B cell (primary cell): ENCODE results near the gene PALM3. TPM values are rescaled to one million over a fixed set of nuclear protein-coding genes. Genes with fewer than 3 reads are reported as not detected.
"Not testable (repeated sequence)": the region's sequence is repeated elsewhere in the genome, so short reads cannot be mapped to it uniquely, and the experiment has no call there.

ENCODE experiments used
- ATAC-seq: fragments of 200-7000 bp; cut with Tn5 transposase; one replicate; pipeline ENCODE4 v1.10.0; 2021; ENCODE audit warnings: low read depth, mild to moderate bottlenecking, moderate number of reproducible peaks, moderate library complexity
- CTCF ChIA-PET: fragments of 350-600 bp; sonication (Branson Sonifier 250); formaldehyde crosslinking; loops from one replicate; lab custom pipeline; 2021; ENCODE audit warnings: antibody characterized with exemption, inconsistent platforms; lab: Charles Lee
- POLR2A ChIA-PET: fragments of 350-600 bp; sonication (Branson Sonifier 250); formaldehyde crosslinking; loops from one replicate; lab custom pipeline; 2021; ENCODE audit warnings: antibody characterized with exemption; lab: Charles Lee
- DNase-seq: peaks from one replicate; pipeline ENCODE4 v3.0.0; 2013
- H2AFZ ChIP-seq: 2 replicates; pipeline ENCODE4 v1.6.1; 2012; ENCODE audit warnings: mild to moderate bottlenecking, low read depth, low read length; ENCODE audit not compliant: insufficient read depth, poor library complexity, severe bottlenecking
- H3K27ac ChIP-seq, 2 donors: 1 replicate in 1 of 2; 2 replicates in 1 of 2; pipeline ENCODE4 v1.5.1; 2012 to 2013; ENCODE audit warnings: low read length in 2 of 2, mild to moderate bottlenecking in 2 of 2, moderate library complexity in 1 of 2
- H3K27me3 ChIP-seq, 4 experiments: fragments of 200-600 bp in 1 of 4; sonication (generic) in 1 of 4; replicated peaks in 1 of 4; 1 replicate in 2 of 4; 2 replicates in 2 of 4; pipeline versions ENCODE4 v1.6.1 to v1.7.0; 2013 to 2016; ENCODE audit warnings: low read length in 3 of 4, mild to moderate bottlenecking in 2 of 4, mixed read lengths in 1 of 4, moderate library complexity in 1 of 4; ENCODE audit not compliant: insufficient read depth in 4 of 4, control insufficient read depth in 3 of 4; ENCODE audit errors: control extremely low read depth in 1 of 4
- H3K36me3 ChIP-seq, 2 experiments: replicated peaks in 1 of 2; 1 replicate in 1 of 2; 2 replicates in 1 of 2; pipeline versions ENCODE4 v1.6.1 to v1.7.1; 2013; ENCODE audit warnings: low read length in 1 of 2; ENCODE audit not compliant: insufficient read depth in 2 of 2, control insufficient read depth in 1 of 2; ENCODE audit errors: control extremely low read depth in 1 of 2, extremely low read depth in 1 of 2
- H3K4me1 ChIP-seq, 2 donors: fragments of 200-600 bp in 1 of 2; sonication (generic) in 1 of 2; 1 replicate in 1 of 2; 2 replicates in 1 of 2; pipeline versions ENCODE4 v1.5.1 to v1.6.1; 2013 to 2017; ENCODE audit warnings: low read length in 2 of 2; ENCODE audit not compliant: control insufficient read depth in 2 of 2, insufficient read depth in 2 of 2
- H3K4me2 ChIP-seq: replicated peaks from 2 replicates; pipeline ENCODE3; 2012; ENCODE audit warnings: mild to moderate bottlenecking, low read depth, low read length; ENCODE audit not compliant: poor library complexity, severe bottlenecking
- H3K4me3 ChIP-seq, 5 experiments: fragments of 200-600 bp in 1 of 5; sonication (generic) in 1 of 5; 1 replicate in 3 of 5; 2 replicates in 2 of 5; pipeline versions ENCODE4 v1.5.1 to v1.7.0; 2011 to 2016; ENCODE audit warnings: low read length in 4 of 5, mild to moderate bottlenecking in 4 of 5, low read depth in 2 of 5, control low read depth in 1 of 5, moderate library complexity in 1 of 5; ENCODE audit not compliant: insufficient read depth in 1 of 5; ENCODE audit errors: control extremely low read depth in 1 of 5, extremely low read depth in 1 of 5
- H3K79me2 ChIP-seq: fragments of 200-600 bp; sonication (generic); one replicate; pipeline ENCODE4 v1.6.0; 2016; ENCODE audit warnings: low read length; ENCODE audit not compliant: control insufficient read depth, insufficient read depth
- H3K9ac ChIP-seq: fragments of 200-600 bp; sonication (generic); 2 replicates; pipeline ENCODE4 v1.6.1; 2017; ENCODE audit warnings: mild to moderate bottlenecking, low read length, moderate library complexity
- H3K9me3 ChIP-seq, 3 donors: one replicate each; pipeline versions ENCODE4 v1.6.1 to v1.7.1; 2013; ENCODE audit warnings: low read length in 2 of 3; ENCODE audit not compliant: control insufficient read depth in 2 of 3, insufficient read depth in 1 of 3; ENCODE audit errors: control extremely low read depth in 1 of 3
- H4K20me1 ChIP-seq: 2 replicates; pipeline ENCODE4 v1.6.0; 2012; ENCODE audit warnings: mild to moderate bottlenecking, low read length; ENCODE audit not compliant: insufficient read depth, control insufficient read depth, poor library complexity, severe bottlenecking
- H3K27ac Mint-ChIP-seq: one replicate; pipeline ENCODE4 v1.8.0; 2021; ENCODE audit warnings: mixed read lengths
- H3K27me3 Mint-ChIP-seq: one replicate; pipeline ENCODE4 v1.8.0; 2021; ENCODE audit warnings: mixed read lengths
- H3K4me1 Mint-ChIP-seq: one replicate; pipeline ENCODE4 v1.8.0; 2021; ENCODE audit warnings: mixed read lengths
- H3K4me3 Mint-ChIP-seq: one replicate; pipeline ENCODE4 v1.8.0; 2021; ENCODE audit warnings: mixed read lengths
- H3K9me3 Mint-ChIP-seq: one replicate; pipeline ENCODE4 v1.8.0; 2022; ENCODE audit warnings: mixed read lengths; ENCODE audit not compliant: insufficient read depth
- EZH2 ChIP-seq: IDR thresholded peaks from 2 replicates; pipeline ENCODE4 v1.6.1; 2012; ENCODE audit warnings: borderline replicate concordance, low read depth, mild to moderate bottlenecking, moderate library complexity, low read length; ENCODE audit not compliant: insufficient read depth, poor library complexity, severe bottlenecking
- WGBS: methylation state at CpG from one replicate; pipeline ENCODE4 v1.1.5; 2013; ENCODE audit warnings: missing lambda C conversion rate; ENCODE audit not compliant: insufficient coverage; 5-methylcytosine and 5-hydroxymethylcytosine counted together
- intact Hi-C: fragments of 100-400 bp; cut with micrococcal nuclease; formaldehyde crosslinking; loops from one replicate; pipeline ENCODE4 v1.10.0; 2022
- polyA plus RNA-seq: library from polyadenylated mRNA; depleted of rRNA; stranded (reverse); fragments of >200 nt; gene quantifications from 2 replicates; pipeline ENCODE4 v1.2.3, GENCODE V29; 2012
- total RNA-seq, 2 donors: library from RNA; stranded (reverse); fragments of 120-200 nt in 1 of 2; gene quantifications; 1 replicate in 1 of 2; 2 replicates in 1 of 2; pipeline versions ENCODE4 v1.2.3 to v1.2.4, GENCODE V29; 2013 to 2022
- TF ChIP-seq, protein P1 (sequence below): fragments of 200-600 bp; IDR thresholded peaks from one replicate; pipeline ENCODE4 v1.8.0; 2022; ENCODE audit warnings: antibody characterized with exemption, mild to moderate bottlenecking

Gene PALM3
- total and polyA plus RNA-seq, 2 donors (not counting 1 experiment from before 2014, with no cell fraction given): not detected

DNA sequence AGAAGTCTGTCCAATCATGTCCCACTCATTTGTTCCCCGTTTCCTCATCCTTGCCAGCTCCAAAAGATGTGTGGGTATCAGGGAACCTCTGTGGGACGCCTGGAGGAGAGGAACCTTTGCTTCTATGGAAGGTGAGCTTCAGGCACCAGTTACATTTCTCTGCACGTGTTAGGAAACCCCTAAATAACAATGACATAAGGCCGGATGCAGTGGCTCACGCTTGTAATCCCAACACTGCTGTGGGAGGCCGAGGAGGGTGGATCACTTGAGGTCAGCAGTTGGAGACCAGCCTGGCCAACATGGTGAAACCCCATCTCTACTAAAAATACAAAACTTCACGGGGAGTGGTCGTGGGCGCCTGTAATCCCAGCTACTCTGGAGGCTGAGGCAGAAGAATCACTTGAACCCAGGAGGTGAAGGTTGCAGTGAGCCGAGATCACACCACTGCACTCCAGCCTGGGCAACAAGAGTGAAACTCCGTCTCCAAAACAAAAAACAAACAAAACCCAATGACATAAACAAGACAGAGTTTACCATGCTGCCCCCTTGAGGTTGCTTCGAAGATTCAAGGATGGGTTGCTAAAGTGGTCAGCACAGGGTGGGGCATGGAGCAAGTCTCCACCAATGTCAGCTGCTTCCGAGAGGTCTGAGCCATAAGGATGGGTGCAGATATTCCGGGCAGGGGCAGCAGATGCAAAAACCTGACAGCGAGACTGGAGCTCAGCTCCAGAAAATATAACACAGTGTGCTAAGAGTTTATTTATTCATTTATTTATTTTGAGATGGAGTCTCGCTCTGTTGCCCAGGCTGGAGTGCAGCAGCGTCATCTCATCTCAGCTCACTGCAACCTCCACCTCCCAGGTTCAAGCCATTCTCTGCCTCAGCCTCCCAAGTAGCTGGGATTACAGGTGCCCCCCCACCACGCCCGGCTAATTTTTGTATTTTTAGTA is 18.9 kb downstream of the PALM3 start:
- TF ChIP-seq, protein P1, sequence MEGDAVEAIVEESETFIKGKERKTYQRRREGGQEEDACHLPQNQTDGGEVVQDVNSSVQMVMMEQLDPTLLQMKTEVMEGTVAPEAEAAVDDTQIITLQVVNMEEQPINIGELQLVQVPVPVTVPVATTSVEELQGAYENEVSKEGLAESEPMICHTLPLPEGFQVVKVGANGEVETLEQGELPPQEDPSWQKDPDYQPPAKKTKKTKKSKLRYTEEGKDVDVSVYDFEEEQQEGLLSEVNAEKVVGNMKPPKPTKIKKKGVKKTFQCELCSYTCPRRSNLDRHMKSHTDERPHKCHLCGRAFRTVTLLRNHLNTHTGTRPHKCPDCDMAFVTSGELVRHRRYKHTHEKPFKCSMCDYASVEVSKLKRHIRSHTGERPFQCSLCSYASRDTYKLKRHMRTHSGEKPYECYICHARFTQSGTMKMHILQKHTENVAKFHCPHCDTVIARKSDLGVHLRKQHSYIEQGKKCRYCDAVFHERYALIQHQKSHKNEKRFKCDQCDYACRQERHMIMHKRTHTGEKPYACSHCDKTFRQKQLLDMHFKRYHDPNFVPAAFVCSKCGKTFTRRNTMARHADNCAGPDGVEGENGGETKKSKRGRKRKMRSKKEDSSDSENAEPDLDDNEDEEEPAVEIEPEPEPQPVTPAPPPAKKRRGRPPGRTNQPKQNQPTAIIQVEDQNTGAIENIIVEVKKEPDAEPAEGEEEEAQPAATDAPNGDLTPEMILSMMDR: peak; percentile 57

DNA sequence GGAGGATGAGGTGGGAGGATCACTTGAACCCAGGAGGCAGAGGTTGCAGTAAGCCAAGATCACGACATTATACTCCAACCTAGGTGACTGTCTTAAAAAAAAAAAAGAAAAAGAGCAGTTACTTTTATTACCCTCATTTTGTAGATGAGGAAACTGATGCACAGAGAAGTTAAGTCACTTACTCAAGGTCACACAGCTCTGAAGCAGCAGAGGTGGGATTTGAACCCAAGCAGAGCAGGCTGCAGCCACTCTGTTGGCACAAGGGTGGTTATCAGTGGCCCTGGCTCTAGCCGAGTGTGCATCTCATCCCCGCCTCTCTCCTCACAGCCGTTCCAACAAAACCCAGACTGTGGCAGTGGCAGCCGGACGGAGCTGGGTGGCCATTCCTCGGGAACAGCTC is 22.7 kb downstream of the PALM3 start:
- H4K20me1 ChIP-seq: peaks cover 22% of the 10 kb centered on the region
- H3K27ac Mint-ChIP-seq: no peak overlapping the region
- H3K4me3 ChIP-seq: no peak overlapping the region
- ATAC-seq (no peak), DNase-seq (no peak)
- no peak overlapping the region for H3K27ac ChIP-seq
- H3K27me3 ChIP-seq: no peaks in the 10 kb centered on the region
- no peak overlapping the region for H3K9ac ChIP-seq
- CTCF ChIA-PET: interaction anchor here (1.6 kb wide), 1 partner anchor 8 kb away, joined by 4 read pairs; the partner anchor contains the start of gene IL27RA
- H3K79me2 ChIP-seq: peaks cover 18% of the 10 kb centered on the region
- H2AFZ ChIP-seq: no peak overlapping the region
- 98% methylated on average over 6 of the region's 7 CpGs for WGBS
- H3K9me3 Mint-ChIP-seq: no peaks in the 10 kb centered on the region
- TF ChIP-seq, protein P1: no peak
- no peak for TF ChIP-seq EZH2
- no peaks in the 10 kb centered on the region for H3K9me3 ChIP-seq
- POLR2A ChIA-PET: interaction anchor here (0.6 kb wide), 1 partner anchor 15 kb away, joined by 3 read pairs; no protein-coding TSS in a partner anchor
- no peaks in the 10 kb centered on the region for H3K27me3 Mint-ChIP-seq
- H3K4me1 Mint-ChIP-seq: peaks cover 14% of the 10 kb centered on the region
- H3K4me3 Mint-ChIP-seq: no peak overlapping the region
- intact Hi-C loops: no loop called here
- H3K4me2 ChIP-seq: no peak overlapping the region
- H3K4me1 ChIP-seq: peaks cover 0 to 7% of the 10 kb centered on the region in 2 donors
- peaks cover 0 to 61% of the 10 kb centered on the region in 2 experiments for H3K36me3 ChIP-seq

More for the DNA sequence above, 18.9 kb downstream of the PALM3 start:
- not testable (repeated sequence) for H3K9me3 Mint-ChIP-seq, H3K4me3 ChIP-seq, H3K9me3 ChIP-seq, H3K79me2 ChIP-seq, H3K27me3 ChIP-seq, H3K9ac ChIP-seq, H3K27me3 Mint-ChIP-seq, H3K4me1 Mint-ChIP-seq, H3K4me1 ChIP-seq, H3K4me2 ChIP-seq, H2AFZ ChIP-seq, H3K4me3 Mint-ChIP-seq
- WGBS: 66% methylated on average over 4 of the region's 19 CpGs
- Histone ChIP-seq H3K36me3 (peaks cover 0 to 52% of the 10 kb centered on the region in 2 experiments), H3K27ac (peak overlapping the region; percentile 57 to 65), H4K20me1 (peaks cover 14% of the 10 kb centered on the region)
- CTCF ChIA-PET: interaction anchor here (0.7 to 2.9 kb wide), 23 partner anchors 10 to 161 kb away, joined by 3 to 17 read pairs (median 4); partner anchors contain the start of genes IL27RA and MISP3
- peak overlapping the region; percentile 82 for H3K27ac Mint-ChIP-seq
- peak; percentile 74 for DNase-seq
- ATAC-seq: peak; percentile 77
- intact Hi-C loops: loop anchor here (1.0 kb wide), 3 partner anchors 109 to 163 kb away; no protein-coding TSS in a partner anchor
- POLR2A ChIA-PET: interaction anchor here (0.5 to 1.4 kb wide), 4 partner anchors 11 to 311 kb away, joined by 3 to 9 read pairs (median 4); partner anchors contain the start of genes IL27RA and RFX1
